ENCODE results near the gene SRRM2.

SRRM2 gene

GRCh38 chr16:2767140-2767731 is 14.8 kb downstream of the SRRM2 start:
- Histone ChIP-seq H3K9ac (ENCODE audit: low read length) (peak overlapping the region; percentile 16), H3K9me3 (ENCODE audit: control insufficient read depth, low read length) (no peaks in the 10 kb centered on the region), H3K4me3 (ENCODE audit: low read length) (no peak overlapping the region), H3K27me3 (replicated peaks; ENCODE audit: control insufficient read depth, insufficient read depth, low read length) (no peaks in the 10 kb centered on the region), H3K4me1 (ENCODE audit: control insufficient read depth, insufficient read depth, low read length) (peaks cover 45% of the 10 kb centered on the region), H3K36me3 (ENCODE audit: control insufficient read depth, insufficient read depth, low read length, severe bottlenecking) (peaks cover 98% of the 10 kb centered on the region)
- no peak for DNase-seq (ENCODE audit: low read depth)

GRCh38 chr16:2767891-2768290 is 15.5 kb downstream of the SRRM2 start:
- Histone ChIP-seq H3K9me3 (ENCODE audit: control insufficient read depth, low read length) (no peaks in the 10 kb centered on the region), H3K36me3 (ENCODE audit: control insufficient read depth, insufficient read depth, low read length, severe bottlenecking) (peaks cover 95% of the 10 kb centered on the region)

GRCh38 chr16:2768403-2769089 is 16.1 kb downstream of the SRRM2 start:
- Histone ChIP-seq H3K27me3 (replicated peaks; ENCODE audit: control insufficient read depth, insufficient read depth, low read length) (no peaks in the 10 kb centered on the region), H3K4me3 (ENCODE audit: low read length) (peak overlapping the region; percentile 33), H3K36me3 (ENCODE audit: control insufficient read depth, insufficient read depth, low read length, severe bottlenecking) (peaks cover 95% of the 10 kb centered on the region), H3K9ac (ENCODE audit: low read length) (peak overlapping the region; percentile 49), H3K4me1 (ENCODE audit: control insufficient read depth, insufficient read depth, low read length) (peaks cover 49% of the 10 kb centered on the region), H3K9me3 (ENCODE audit: control insufficient read depth, low read length) (no peaks in the 10 kb centered on the region)
- DNase-seq (ENCODE audit: low read depth), result no peak

More at GRCh38 chr16:2767891-2768290, 15.5 kb downstream of the SRRM2 start:
- Histone ChIP-seq H3K9ac (ENCODE audit: low read length) (peak overlapping the region; percentile 16), H3K4me1 (ENCODE audit: control insufficient read depth, insufficient read depth, low read length) (peaks cover 47% of the 10 kb centered on the region), H3K4me3 (ENCODE audit: low read length) (no peak overlapping the region), H3K27me3 (replicated peaks; ENCODE audit: control insufficient read depth, insufficient read depth, low read length) (no peaks in the 10 kb centered on the region)
- DNase-seq (ENCODE audit: low read depth), result no peak

- DNase-seq (ENCODE audit: low read depth), result no peak
- Histone ChIP-seq H3K9me3 (ENCODE audit: control insufficient read depth, low read length) (no peaks in the 10 kb centered on the region), H3K4me1 (ENCODE audit: control insufficient read depth, insufficient read depth, low read length) (peaks cover 49% of the 10 kb centered on the region), H3K36me3 (ENCODE audit: control insufficient read depth, insufficient read depth, low read length, severe bottlenecking) (peaks cover 95% of the 10 kb centered on the region), H3K4me3 (ENCODE audit: low read length) (peak overlapping the region; percentile 33), H3K9ac (ENCODE audit: low read length) (peak overlapping the region; percentile 49), H3K27me3 (replicated peaks; ENCODE audit: control insufficient read depth, insufficient read depth, low read length) (no peaks in the 10 kb centered on the region)
These were observed 16.7 kb downstream of the SRRM2 start for GRCh38 chr16:2769100-2769529.

GRCh38 chr16:2769675-2770056 is 17.2 kb downstream of the SRRM2 start:
- Histone ChIP-seq H3K9me3 (ENCODE audit: control insufficient read depth, low read length) (no peaks in the 10 kb centered on the region), H3K9ac (ENCODE audit: low read length) (peak overlapping the region; percentile 19), H3K36me3 (ENCODE audit: control insufficient read depth, insufficient read depth, low read length, severe bottlenecking) (peaks cover 95% of the 10 kb centered on the region), H3K4me1 (ENCODE audit: control insufficient read depth, insufficient read depth, low read length) (peaks cover 49% of the 10 kb centered on the region), H3K4me3 (ENCODE audit: low read length) (peak overlapping the region; percentile 33), H3K27me3 (replicated peaks; ENCODE audit: control insufficient read depth, insufficient read depth, low read length) (no peaks in the 10 kb centered on the region)
- DNase-seq (ENCODE audit: low read depth), result no peak

GRCh38 chr16:2770057-2770951 is 17.9 kb downstream of the SRRM2 start:
- Histone ChIP-seq H3K4me1 (ENCODE audit: control insufficient read depth, insufficient read depth, low read length) (peaks cover 52% of the 10 kb centered on the region), H3K9me3 (ENCODE audit: control insufficient read depth, low read length) (no peaks in the 10 kb centered on the region), H3K9ac (ENCODE audit: low read length) (peak overlapping the region; percentile 19), H3K36me3 (ENCODE audit: control insufficient read depth, insufficient read depth, low read length, severe bottlenecking) (peaks cover 93% of the 10 kb centered on the region), H3K27me3 (replicated peaks; ENCODE audit: control insufficient read depth, insufficient read depth, low read length) (no peaks in the 10 kb centered on the region), H3K4me3 (ENCODE audit: low read length) (no peak overlapping the region)
- DNase-seq (ENCODE audit: low read depth), result no peak

- peaks cover 63% of the 10 kb centered on the region for H3K4me1 ChIP-seq (ENCODE audit: control insufficient read depth, insufficient read depth, low read length)
- DNase-seq (ENCODE audit: low read depth), result no peak
- no peaks in the 10 kb centered on the region for H3K9me3 ChIP-seq (ENCODE audit: control insufficient read depth, low read length)
- no peak overlapping the region for H3K4me3 ChIP-seq (ENCODE audit: low read length)
- peaks cover 79% of the 10 kb centered on the region for H3K36me3 ChIP-seq (ENCODE audit: control insufficient read depth, insufficient read depth, low read length, severe bottlenecking)
- no peaks in the 10 kb centered on the region for H3K27me3 ChIP-seq (replicated peaks; ENCODE audit: control insufficient read depth, insufficient read depth, low read length)
- H3K9ac ChIP-seq (ENCODE audit: low read length), result no peak overlapping the region
These were observed 19.3 kb downstream of the SRRM2 start for GRCh38 chr16:2771496-2772402.

- no peak overlapping the region for H3K4me3 ChIP-seq (ENCODE audit: low read length)
- H3K9me3 ChIP-seq (ENCODE audit: control insufficient read depth, low read length), result no peaks in the 10 kb centered on the region
- H3K4me1 ChIP-seq (ENCODE audit: control insufficient read depth, insufficient read depth, low read length), result peaks cover 52% of the 10 kb centered on the region
- no peak for DNase-seq (ENCODE audit: low read depth)
- peaks cover 63% of the 10 kb centered on the region for H3K36me3 ChIP-seq (ENCODE audit: control insufficient read depth, insufficient read depth, low read length, severe bottlenecking)
- no peaks in the 10 kb centered on the region for H3K27me3 ChIP-seq (replicated peaks; ENCODE audit: control insufficient read depth, insufficient read depth, low read length)
- no peak overlapping the region for H3K9ac ChIP-seq (ENCODE audit: low read length)
These were observed 20.9 kb downstream of the SRRM2 start for GRCh38 chr16:2773188-2773968.

- no peak overlapping the region for H3K4me3 ChIP-seq (ENCODE audit: low read length)
- H3K36me3 ChIP-seq (ENCODE audit: control insufficient read depth, insufficient read depth, low read length, severe bottlenecking), result peaks cover 53% of the 10 kb centered on the region
- no peak overlapping the region for H3K9ac ChIP-seq (ENCODE audit: low read length)
- H3K9me3 ChIP-seq (ENCODE audit: control insufficient read depth, low read length), result no peaks in the 10 kb centered on the region
- peaks cover 48% of the 10 kb centered on the region for H3K4me1 ChIP-seq (ENCODE audit: control insufficient read depth, insufficient read depth, low read length)
- no peak for DNase-seq (ENCODE audit: low read depth)
- no peaks in the 10 kb centered on the region for H3K27me3 ChIP-seq (replicated peaks; ENCODE audit: control insufficient read depth, insufficient read depth, low read length)
These were observed 21.9 kb downstream of the SRRM2 start for GRCh38 chr16:2774161-2774891.
